Measurements from ENCODE around the gene RPS2.
"Not testable (repeated sequence)": the region's sequence is repeated elsewhere in the genome, so short reads cannot be mapped to it uniquely, and the experiment has no call there.

RPS2 gene

DNA sequence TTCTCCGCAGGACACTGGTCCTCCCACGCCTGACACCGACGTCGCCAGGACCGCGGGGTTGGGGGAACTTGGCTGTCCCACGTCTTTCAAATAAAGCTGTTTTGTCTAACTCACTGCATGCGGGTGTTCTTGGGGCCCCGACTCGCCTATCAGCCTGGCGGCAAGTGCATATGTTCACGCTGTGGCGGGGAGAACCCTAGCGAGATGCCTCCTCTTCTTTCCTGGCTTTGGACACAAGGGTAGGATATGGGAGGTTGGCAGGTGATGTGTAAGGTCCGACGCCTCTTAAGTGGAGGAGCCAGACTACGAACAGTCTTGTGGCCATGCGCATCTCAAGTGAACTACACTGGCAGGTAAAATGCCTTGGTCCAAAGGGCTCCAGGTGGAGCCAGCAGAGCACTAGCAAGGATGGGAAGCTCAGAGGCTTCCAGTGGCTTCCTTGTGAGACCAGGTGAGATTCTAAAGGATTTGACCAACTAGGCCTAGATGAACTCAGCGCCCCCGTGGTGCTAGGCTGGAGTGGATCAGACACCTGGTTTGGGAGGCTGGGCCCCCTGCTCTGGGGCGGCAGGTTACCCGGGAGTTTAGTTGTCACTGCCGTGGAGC lies 873 bp upstream of the RPS2 start:
- TF ChIP-seq CTCF (conservative IDR thresholded peaks at IDR 0.05; ENCODE audit: low read length), result no peak

GRCh38 chr16:1963806-1964505 lies 670 bp downstream of the RPS2 start:
- peak; percentile 35 for TF ChIP-seq CTCF (conservative IDR thresholded peaks at IDR 0.05; ENCODE audit: low read length)
- peak overlapping the region; percentile 90 for H3K4me3 ChIP-seq (ENCODE audit: low read length)
- DNase-seq (ENCODE audit: low read depth), result peak; percentile 33

More for the DNA sequence above, 873 bp upstream of the RPS2 start:
- peak overlapping the region; percentile 90 for H3K4me3 ChIP-seq (ENCODE audit: low read length)
- DNase-seq (ENCODE audit: low read depth), result no peak

GRCh38 chr16:1962161-1963153 lies 2.2 kb downstream of the RPS2 start:
- DNase-seq (ENCODE audit: low read depth), result not testable (repeated sequence)
- peak overlapping the region; percentile 18 for H3K4me3 ChIP-seq (ENCODE audit: low read length)

GRCh38 chr16:1961651-1962067 lies 3.0 kb downstream of the RPS2 start:
- no peak for DNase-seq (ENCODE audit: low read depth)
- no peak for TF ChIP-seq CTCF (conservative IDR thresholded peaks at IDR 0.05; ENCODE audit: low read length)
- no peak overlapping the region for H3K4me3 ChIP-seq (ENCODE audit: low read length)

DNA sequence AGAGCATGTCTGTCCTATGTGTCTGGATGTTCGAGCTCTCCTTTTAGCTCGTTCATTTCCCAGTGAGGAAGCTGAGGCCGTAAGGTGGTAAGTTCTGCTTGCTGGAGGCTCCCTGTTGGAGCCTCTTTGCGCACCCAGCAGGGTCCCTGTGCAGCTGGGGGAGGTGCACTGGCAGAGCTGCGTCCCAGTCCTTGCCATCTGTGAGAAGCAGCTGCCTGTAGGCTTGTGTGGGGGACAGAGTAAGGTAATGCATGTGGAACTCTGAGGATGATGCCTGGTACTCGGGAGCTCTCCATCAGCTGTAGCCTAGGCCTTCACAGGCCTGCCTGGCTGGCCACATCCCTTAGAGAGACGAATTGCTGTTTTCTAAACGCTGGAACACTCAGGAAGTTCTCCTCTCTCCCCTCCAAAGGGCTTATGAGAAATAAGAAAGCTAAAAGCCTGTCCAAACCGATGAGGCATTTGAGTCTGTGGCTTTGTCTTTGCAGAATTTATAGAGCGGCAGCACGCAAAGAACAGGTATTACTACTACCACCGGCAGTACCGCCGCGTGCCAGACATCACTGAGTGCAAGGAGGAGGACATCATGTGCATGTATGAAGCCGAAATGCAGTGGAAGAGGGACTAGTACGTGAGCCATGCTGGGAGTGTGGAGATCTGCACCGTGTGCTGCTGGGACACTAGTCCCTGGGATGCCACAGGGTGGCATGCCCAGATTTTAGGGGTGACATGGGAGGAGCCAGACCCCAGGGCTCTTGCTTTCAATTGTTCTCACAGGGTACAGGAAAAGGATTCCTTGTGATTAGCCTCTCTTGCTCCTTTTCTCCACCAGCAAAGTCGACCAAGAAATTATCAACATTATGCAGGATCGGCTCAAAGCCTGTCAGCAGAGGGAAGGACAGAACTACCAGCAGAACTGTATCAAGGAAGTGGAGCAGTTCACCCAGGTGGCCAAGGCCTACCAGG lies 3.7 kb downstream of the RPS2 start:
- DNase-seq (ENCODE audit: low read depth), result peak; percentile 28
- peak overlapping the region; percentile 82 for H3K4me3 ChIP-seq (ENCODE audit: low read length)
- no peak for TF ChIP-seq CTCF (conservative IDR thresholded peaks at IDR 0.05; ENCODE audit: low read length)

DNA sequence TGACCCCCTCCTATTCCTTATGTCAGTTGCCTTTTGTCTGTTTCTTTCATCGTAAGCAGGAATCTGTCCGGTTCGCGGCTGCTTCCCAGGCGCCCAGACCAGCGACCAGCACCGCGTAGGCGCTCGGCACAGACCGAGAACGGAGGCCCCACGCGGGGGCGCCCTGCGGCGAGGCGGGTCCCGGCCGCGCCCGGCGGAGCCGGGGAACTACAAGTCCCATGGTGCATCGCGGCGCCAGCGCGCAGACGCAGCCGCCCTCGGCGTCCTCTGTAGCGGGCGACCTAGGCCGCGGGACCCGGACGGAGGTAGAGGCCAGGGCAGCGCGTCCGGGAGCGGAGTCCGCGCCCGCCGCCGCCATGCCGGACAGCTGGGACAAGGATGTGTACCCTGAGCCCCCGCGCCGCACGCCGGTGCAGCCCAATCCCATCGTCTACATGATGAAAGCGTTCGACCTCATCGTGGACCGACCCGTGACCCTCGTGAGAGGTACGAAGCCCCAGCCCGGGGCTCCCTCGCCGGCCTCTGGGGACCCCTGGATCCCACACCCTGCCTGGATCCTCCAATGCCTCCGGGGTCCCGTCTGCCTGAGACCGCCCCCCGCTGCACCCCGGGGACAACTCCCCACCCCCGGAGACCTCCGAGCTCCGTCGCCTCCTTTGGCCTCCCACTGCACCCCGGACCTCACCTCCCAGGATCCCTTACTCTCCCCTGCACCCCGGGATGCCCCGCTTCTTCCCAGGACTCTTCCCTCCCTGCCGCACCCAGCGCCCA lies 5.2 kb downstream of the RPS2 start, which contains the start of gene NDUFB10:
Gene NDUFB10 (plus strand): TSS at position 270 of the 771 bp plus-strand sequence. CDS start 87 bp downstream, at position 357.
- peak within 1 kb of the TSS; percentile 82 for H3K4me3 ChIP-seq (ENCODE audit: low read length)
- peak; percentile 87 for DNase-seq (ENCODE audit: low read depth)
- TF ChIP-seq CTCF (conservative IDR thresholded peaks at IDR 0.05; ENCODE audit: low read length), result peak; percentile 44
